ENCODE data around the gene ERCC6. TPM values are rescaled to one million over a fixed set of nuclear protein-coding genes. Genes with fewer than 3 reads are reported as not detected.

ERCC6 gene
- total and polyA plus RNA-seq, 2 experiments from 2014 or later: 50.8 to 69.2 TPM

DNA sequence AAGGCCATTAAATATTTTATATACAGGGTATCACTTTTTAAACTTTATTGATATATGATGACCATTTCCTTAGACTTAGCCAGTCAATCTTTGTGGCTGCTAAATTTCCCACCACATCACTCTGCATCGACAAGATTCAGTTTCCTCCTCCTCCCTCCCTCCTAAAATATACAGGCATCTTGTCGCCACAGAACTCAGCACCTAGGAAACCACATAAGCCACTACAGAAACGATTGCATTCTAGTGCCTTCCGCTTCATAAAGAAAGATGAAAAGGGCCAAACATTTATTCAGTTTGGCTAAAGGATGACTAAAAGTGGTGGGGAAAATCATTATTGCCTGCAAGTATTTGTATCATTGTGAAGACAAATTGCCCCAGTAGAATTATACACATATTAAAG is 30.7 kb downstream of the ERCC6 start:
- H3K4me1 ChIP-seq (ENCODE audit: insufficient read depth): no peaks in the 10 kb centered on the region
- no peaks in the 10 kb centered on the region for H3K9me2 ChIP-seq (ENCODE audit: insufficient read depth)
- H3K27ac ChIP-seq: no peak overlapping the region
- peaks cover 68% of the 10 kb centered on the region for H3K36me3 ChIP-seq (ENCODE audit: low read depth)
- 65 to 69% methylated on average over 4 of the region's 4 CpGs for WGBS, 2 experiments (ENCODE audit: low coverage in 1 of 2, low lambda C conversion rate in 2 of 2, missing lambda C conversion rate in 2 of 2)
- H3K9ac ChIP-seq: no peak overlapping the region
- in situ Hi-C loops (cut with MboI): no loop called here
- H3K9me3 ChIP-seq (ENCODE audit: low read depth): no peaks in the 10 kb centered on the region
- H3K79me2 ChIP-seq (ENCODE audit: insufficient read depth): peaks cover 95% of the 10 kb centered on the region
- H3K4me3 ChIP-seq: no peak overlapping the region
- no peak overlapping the region for H2AFZ ChIP-seq
- no peak for DNase-seq
- H3F3A ChIP-seq (ENCODE audit: insufficient read depth): peaks cover 57% of the 10 kb centered on the region
- no peak overlapping the region for H3K4me2 ChIP-seq (ENCODE audit: unreplicated experiment)
- H4K20me1 ChIP-seq (ENCODE audit: insufficient read depth): peaks cover 8% of the 10 kb centered on the region; the same call in 1 of the 2 replicates
- no peaks in the 10 kb centered on the region for H3K27me3 ChIP-seq (replicated peaks; ENCODE audit: insufficient read depth)
- no peak for TF ChIP-seq EZH2phosphoT487 (IDR thresholded peaks at IDR 0.05; ENCODE audit: insufficient read depth, low read depth)
- TF ChIP-seq EZH2 (IDR thresholded peaks at IDR 0.05; ENCODE audit: insufficient read depth, poor library complexity, severe bottlenecking): no peak

DNA sequence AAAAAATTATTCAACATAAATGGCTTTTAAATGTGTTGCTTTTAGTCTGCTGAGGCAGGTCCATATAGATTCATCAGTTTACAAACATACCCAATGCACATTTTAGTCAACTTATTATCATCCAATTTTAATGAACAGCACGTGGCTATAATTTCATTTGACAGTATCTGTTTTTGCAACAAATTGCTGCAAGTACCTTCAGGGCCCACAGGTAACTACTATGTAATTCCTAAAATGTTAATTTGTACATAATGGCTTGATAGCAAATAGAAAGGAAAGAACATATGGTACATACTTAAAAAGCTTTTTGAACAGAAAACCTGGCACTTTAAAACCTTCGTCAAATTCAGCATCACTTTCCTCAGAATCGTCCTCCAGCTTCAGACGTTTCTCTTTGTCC is 33.3 kb downstream of the ERCC6 start:
- Histone ChIP-seq H3K27ac (no peak overlapping the region), H3K4me1 (ENCODE audit: insufficient read depth) (no peaks in the 10 kb centered on the region; the same call in 1 of the 2 replicates), H3K79me2 (ENCODE audit: insufficient read depth) (peaks cover 83% of the 10 kb centered on the region), H3K9me3 (ENCODE audit: low read depth) (no peaks in the 10 kb centered on the region), H3K36me3 (ENCODE audit: low read depth) (peaks cover 67% of the 10 kb centered on the region), H3K27me3 (replicated peaks; ENCODE audit: insufficient read depth) (no peaks in the 10 kb centered on the region), H2AFZ (no peak overlapping the region), H3K9ac (no peak overlapping the region), H3F3A (ENCODE audit: insufficient read depth) (peaks cover 49% of the 10 kb centered on the region), H3K4me2 (ENCODE audit: unreplicated experiment) (no peak overlapping the region), H3K9me2 (ENCODE audit: insufficient read depth) (no peaks in the 10 kb centered on the region), H3K4me3 (no peak overlapping the region), H4K20me1 (ENCODE audit: insufficient read depth) (peaks cover 8% of the 10 kb centered on the region; the same call in 1 of the 2 replicates)
- TF ChIP-seq EZH2phosphoT487 (IDR thresholded peaks at IDR 0.05; ENCODE audit: insufficient read depth, low read depth) (no peak), EZH2 (IDR thresholded peaks at IDR 0.05; ENCODE audit: insufficient read depth, poor library complexity, severe bottlenecking) (no peak)
- in situ Hi-C loops (cut with MboI): no loop called here
- no peak for DNase-seq
- WGBS, 2 experiments (ENCODE audit: low coverage in 1 of 2, low lambda C conversion rate in 2 of 2, missing lambda C conversion rate in 2 of 2): 60 to 63% methylated on average over 4 of the region's 4 CpGs

DNA sequence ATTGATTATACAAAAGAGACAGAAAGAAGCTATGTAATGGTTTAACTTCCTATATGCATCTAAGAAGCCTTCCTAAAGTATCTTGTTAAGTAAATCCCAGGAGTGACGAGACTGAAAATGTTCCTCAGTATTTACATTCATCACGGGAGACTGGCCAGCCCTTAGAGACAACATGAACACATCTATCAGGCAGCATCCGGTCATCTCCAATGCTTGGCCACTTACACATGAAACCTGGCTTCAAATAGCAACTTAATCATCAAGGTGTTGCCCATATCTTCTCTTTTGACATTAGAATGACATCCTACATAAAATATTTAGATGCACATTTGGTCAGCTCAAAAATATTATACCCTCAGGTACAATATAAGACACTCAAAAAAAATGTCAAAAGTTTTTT is 33.8 kb downstream of the ERCC6 start:
- DNase-seq: no peak
- H3K9ac ChIP-seq: no peak overlapping the region
- in situ Hi-C loops (cut with MboI): no loop called here

DNA sequence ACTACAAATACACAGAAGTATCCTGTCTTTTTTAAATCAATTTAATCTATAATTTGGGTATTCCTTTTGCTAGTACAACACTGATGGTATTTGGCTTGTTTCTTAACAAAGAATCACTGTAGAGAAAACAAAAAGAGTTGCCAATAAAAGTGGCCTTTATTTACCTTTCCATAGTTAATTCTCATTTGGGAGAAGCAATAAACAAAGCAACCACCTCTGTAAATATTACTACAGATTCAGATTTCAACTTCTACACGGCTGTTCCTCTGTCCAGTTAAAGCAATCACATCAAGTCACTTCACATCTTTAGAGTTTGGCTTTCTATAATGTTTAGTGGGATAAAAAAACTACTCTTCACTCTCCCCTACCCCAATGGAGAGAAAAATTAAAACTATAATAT is 34.4 kb downstream of the ERCC6 start:
- no peak for DNase-seq
- peaks cover 82% of the 10 kb centered on the region for H3K79me2 ChIP-seq (ENCODE audit: insufficient read depth)
- H3K4me1 ChIP-seq (ENCODE audit: insufficient read depth): peaks cover under 1% of the 10 kb centered on the region; the same call in 1 of the 2 replicates
- H3K9me2 ChIP-seq (ENCODE audit: insufficient read depth): no peaks in the 10 kb centered on the region
- H3K27ac ChIP-seq: no peak overlapping the region
- no peaks in the 10 kb centered on the region for H3K9me3 ChIP-seq (ENCODE audit: low read depth)
- H2AFZ ChIP-seq: no peak overlapping the region
- in situ Hi-C loops (cut with MboI): no loop called here
- H3F3A ChIP-seq (ENCODE audit: insufficient read depth): peaks cover 46% of the 10 kb centered on the region
- no peak overlapping the region for H3K4me2 ChIP-seq (ENCODE audit: unreplicated experiment)
- no peak for TF ChIP-seq EZH2phosphoT487 (IDR thresholded peaks at IDR 0.05; ENCODE audit: insufficient read depth, low read depth)
- no peak for TF ChIP-seq EZH2 (IDR thresholded peaks at IDR 0.05; ENCODE audit: insufficient read depth, poor library complexity, severe bottlenecking)
- no peak overlapping the region for H3K9ac ChIP-seq
- no peaks in the 10 kb centered on the region for H3K27me3 ChIP-seq (replicated peaks; ENCODE audit: insufficient read depth)
- peaks cover 8% of the 10 kb centered on the region; the same call in 1 of the 2 replicates for H4K20me1 ChIP-seq (ENCODE audit: insufficient read depth)
- 48 to 62% methylated on average over 1 of the region's 1 CpG for WGBS, 2 experiments (ENCODE audit: low coverage in 1 of 2, low lambda C conversion rate in 2 of 2, missing lambda C conversion rate in 2 of 2)
- no peak overlapping the region for H3K4me3 ChIP-seq
- peaks cover 71% of the 10 kb centered on the region for H3K36me3 ChIP-seq (ENCODE audit: low read depth)

More for the DNA sequence above, 33.8 kb downstream of the ERCC6 start:
- H4K20me1 ChIP-seq (ENCODE audit: insufficient read depth): peaks cover 8% of the 10 kb centered on the region; the same call in 1 of the 2 replicates
- no peaks in the 10 kb centered on the region; the same call in 1 of the 2 replicates for H3K4me1 ChIP-seq (ENCODE audit: insufficient read depth)
- no peaks in the 10 kb centered on the region for H3K9me2 ChIP-seq (ENCODE audit: insufficient read depth)
- no peaks in the 10 kb centered on the region for H3K27me3 ChIP-seq (replicated peaks; ENCODE audit: insufficient read depth)
- peaks cover 46% of the 10 kb centered on the region for H3F3A ChIP-seq (ENCODE audit: insufficient read depth)
- H3K36me3 ChIP-seq (ENCODE audit: low read depth): peaks cover 70% of the 10 kb centered on the region
- no peak overlapping the region for H3K27ac ChIP-seq
- no peak overlapping the region for H3K4me2 ChIP-seq (ENCODE audit: unreplicated experiment)
- H3K4me3 ChIP-seq: no peak overlapping the region
- no peak overlapping the region for H2AFZ ChIP-seq
- TF ChIP-seq EZH2 (IDR thresholded peaks at IDR 0.05; ENCODE audit: insufficient read depth, poor library complexity, severe bottlenecking): no peak
- no peak for TF ChIP-seq EZH2phosphoT487 (IDR thresholded peaks at IDR 0.05; ENCODE audit: insufficient read depth, low read depth)
- 98% methylated on average over 3 of the region's 3 CpGs for WGBS, 2 experiments (ENCODE audit: low coverage in 1 of 2, low lambda C conversion rate in 2 of 2, missing lambda C conversion rate in 2 of 2)
- H3K9me3 ChIP-seq (ENCODE audit: low read depth): no peaks in the 10 kb centered on the region
- H3K79me2 ChIP-seq (ENCODE audit: insufficient read depth): peaks cover 82% of the 10 kb centered on the region

Data from GM23248 (cell line).